HFF-Myc (cell line): ENCODE measurements around the gene CERS3.

Experiments
- DNase-seq: peaks from one replicate; pipeline ENCODE4 v3.0.0-alpha.2; 2011; ENCODE audit warnings: low read depth; ENCODE audit errors: extremely low read depth
- H3K4me3 ChIP-seq: replicated peaks from 2 replicates; pipeline ENCODE4 v1.5.1; 2011; ENCODE audit warnings: low read depth, mild to moderate bottlenecking, control low read depth, low read length
- TF ChIP-seq, protein P1 (sequence below): IDR thresholded peaks from 2 replicates; pipeline ENCODE4 v1.5.1; 2012; ENCODE audit warnings: mild to moderate bottlenecking, low read depth, low read length, control low read depth; ENCODE audit errors: missing control alignments

Gene CERS3

DNA sequence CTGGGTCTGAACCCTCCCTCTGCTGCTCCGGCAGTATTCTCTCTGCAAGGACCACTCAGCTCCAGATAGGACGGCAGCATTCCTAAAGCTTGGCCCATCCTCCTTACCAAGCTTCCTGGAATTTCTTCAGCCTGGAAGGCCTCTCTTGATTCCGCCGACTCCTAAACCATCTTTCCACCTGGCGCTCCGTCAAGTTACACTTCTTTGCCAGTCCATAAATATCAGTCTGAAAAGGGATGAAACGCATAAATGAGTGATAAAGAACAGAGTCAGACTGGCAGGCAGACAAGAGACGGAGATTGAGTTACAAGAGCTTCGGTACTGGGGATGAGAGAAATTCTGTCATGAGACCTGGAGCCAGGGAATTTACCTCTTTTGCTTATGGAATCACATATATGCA lies 44.3 kb downstream of the CERS3 start:
- H3K4me3 ChIP-seq = no peak overlapping the region
- no peak for DNase-seq
- TF ChIP-seq, protein P1, sequence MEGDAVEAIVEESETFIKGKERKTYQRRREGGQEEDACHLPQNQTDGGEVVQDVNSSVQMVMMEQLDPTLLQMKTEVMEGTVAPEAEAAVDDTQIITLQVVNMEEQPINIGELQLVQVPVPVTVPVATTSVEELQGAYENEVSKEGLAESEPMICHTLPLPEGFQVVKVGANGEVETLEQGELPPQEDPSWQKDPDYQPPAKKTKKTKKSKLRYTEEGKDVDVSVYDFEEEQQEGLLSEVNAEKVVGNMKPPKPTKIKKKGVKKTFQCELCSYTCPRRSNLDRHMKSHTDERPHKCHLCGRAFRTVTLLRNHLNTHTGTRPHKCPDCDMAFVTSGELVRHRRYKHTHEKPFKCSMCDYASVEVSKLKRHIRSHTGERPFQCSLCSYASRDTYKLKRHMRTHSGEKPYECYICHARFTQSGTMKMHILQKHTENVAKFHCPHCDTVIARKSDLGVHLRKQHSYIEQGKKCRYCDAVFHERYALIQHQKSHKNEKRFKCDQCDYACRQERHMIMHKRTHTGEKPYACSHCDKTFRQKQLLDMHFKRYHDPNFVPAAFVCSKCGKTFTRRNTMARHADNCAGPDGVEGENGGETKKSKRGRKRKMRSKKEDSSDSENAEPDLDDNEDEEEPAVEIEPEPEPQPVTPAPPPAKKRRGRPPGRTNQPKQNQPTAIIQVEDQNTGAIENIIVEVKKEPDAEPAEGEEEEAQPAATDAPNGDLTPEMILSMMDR = no peak

GRCh38 chr15:100483370-100483769 lies 45.4 kb downstream of the CERS3 start:
- TF ChIP-seq, protein P1 = no peak
- no peak overlapping the region for H3K4me3 ChIP-seq
- no peak for DNase-seq

GRCh38 chr15:100476805-100477204 lies 51.9 kb downstream of the CERS3 start:
- H3K4me3 ChIP-seq = no peak overlapping the region
- no peak for DNase-seq
- TF ChIP-seq, protein P1 = no peak

DNA sequence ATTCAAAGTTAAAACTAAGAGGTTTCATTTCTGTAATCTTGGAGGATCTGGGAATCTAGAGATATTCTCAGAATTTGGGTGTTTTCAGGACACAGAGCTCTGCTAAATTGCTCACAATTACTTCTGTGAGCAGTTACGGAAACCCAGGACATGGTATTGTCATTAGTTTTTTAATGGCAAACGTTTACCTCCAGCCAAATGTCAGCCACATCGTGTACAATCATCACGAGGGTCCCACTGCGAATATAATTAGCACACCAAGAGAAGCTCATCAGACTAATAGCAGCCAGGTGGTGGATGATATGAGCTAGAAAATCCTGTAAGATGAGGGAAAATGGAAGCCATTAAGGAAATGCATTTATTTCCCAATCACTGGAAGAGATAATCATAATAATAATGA lies 56.0 kb downstream of the CERS3 start:
- TF ChIP-seq, protein P1 = no peak
- no peak overlapping the region for H3K4me3 ChIP-seq
- DNase-seq = no peak

GRCh38 chr15:100471933-100472332 lies 56.8 kb downstream of the CERS3 start:
- DNase-seq = no peak
- H3K4me3 ChIP-seq = no peak overlapping the region
- TF ChIP-seq, protein P1 = no peak

- DNase-seq = no peak
- no peak overlapping the region for H3K4me3 ChIP-seq
- TF ChIP-seq, protein P1 = no peak
These were observed 60.5 kb downstream of the CERS3 start for GRCh38 chr15:100468285-100468684.

- TF ChIP-seq, protein P1 = no peak
- no peak for DNase-seq
- H3K4me3 ChIP-seq = no peak overlapping the region
These were observed 62.7 kb downstream of the CERS3 start for GRCh38 chr15:100466073-100466472.
